Measurements from ENCODE around the gene C17orf113. TPM values are rescaled to one million over a fixed set of nuclear protein-coding genes. Genes with fewer than 3 reads are reported as not detected.

Gene C17orf113
- total and polyA plus RNA-seq, 2 of the 13 experiments (the other 11 are each of a cell fraction or from before 2014, with no cell fraction given): 0.87 to 1.1 TPM

DNA sequence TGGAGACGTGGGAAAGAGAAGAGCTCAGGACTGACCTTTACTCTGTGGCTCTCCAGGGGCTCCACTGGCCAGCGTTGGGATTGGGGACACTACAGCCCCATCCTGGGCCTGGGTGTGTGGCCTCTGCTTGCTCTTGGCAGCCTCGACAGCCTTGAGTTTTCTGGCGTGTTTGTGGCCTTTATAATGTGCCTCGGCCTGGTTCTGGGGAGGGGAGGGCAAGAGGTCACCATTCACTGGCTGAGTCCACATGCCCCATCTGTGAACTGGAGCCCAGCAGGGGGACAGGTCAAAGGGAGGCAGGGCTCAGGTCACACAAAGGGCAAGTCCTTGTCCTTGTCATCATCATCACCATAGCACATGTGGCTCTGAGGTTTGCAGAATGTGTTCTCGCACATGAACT is 18.8 kb downstream of the C17orf113 start (continued):
- TF ChIP-seq, protein P1, sequence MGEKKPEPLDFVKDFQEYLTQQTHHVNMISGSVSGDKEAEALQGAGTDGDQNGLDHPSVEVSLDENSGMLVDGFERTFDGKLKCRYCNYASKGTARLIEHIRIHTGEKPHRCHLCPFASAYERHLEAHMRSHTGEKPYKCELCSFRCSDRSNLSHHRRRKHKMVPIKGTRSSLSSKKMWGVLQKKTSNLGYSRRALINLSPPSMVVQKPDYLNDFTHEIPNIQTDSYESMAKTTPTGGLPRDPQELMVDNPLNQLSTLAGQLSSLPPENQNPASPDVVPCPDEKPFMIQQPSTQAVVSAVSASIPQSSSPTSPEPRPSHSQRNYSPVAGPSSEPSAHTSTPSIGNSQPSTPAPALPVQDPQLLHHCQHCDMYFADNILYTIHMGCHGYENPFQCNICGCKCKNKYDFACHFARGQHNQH (CRISPR knock-in tag; IDR thresholded peaks at IDR 0.05): no peak
- TF ChIP-seq, protein P2, sequence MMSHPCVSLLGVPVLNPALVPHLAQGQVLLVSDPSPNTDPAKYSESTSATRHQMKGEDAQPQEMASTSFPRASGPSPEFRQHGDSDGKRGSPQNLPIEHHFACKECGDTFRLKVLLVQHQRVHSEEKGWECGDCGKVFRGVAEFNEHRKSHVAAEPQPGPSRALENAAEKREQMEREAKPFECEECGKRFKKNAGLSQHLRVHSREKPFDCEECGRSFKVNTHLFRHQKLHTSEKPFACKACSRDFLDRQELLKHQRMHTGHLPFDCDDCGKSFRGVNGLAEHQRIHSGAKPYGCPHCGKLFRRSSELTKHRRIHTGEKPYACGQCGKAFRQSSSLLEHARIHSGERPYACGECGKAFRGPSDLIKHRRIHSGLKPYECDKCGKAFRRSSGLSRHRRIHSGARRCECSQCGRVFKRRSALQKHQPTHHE (CRISPR knock-in tag; IDR thresholded peaks at IDR 0.05; ENCODE audit: borderline replicate concordance): no peak
- TF ChIP-seq ZNF121 (CRISPR knock-in tag; IDR thresholded peaks at IDR 0.05) (no peak), PPARG (CRISPR knock-in tag; conservative IDR thresholded peaks at IDR 0.05) (no peak), THAP11 (CRISPR knock-in tag; IDR thresholded peaks at IDR 0.05) (no peak), ERF (CRISPR knock-in tag; IDR thresholded peaks at IDR 0.05) (no peak), NBN (conservative IDR thresholded peaks at IDR 0.05) (no peak), ZNF766 (CRISPR knock-in tag; IDR thresholded peaks at IDR 0.05; ENCODE audit: borderline replicate concordance) (no peak), MAFK (conservative IDR thresholded peaks at IDR 0.05 in 1 of 2, IDR thresholded peaks at IDR 0.05 in 1 of 2; ENCODE audit: low read length in 2 of 2) (no peak), ZNF432 (CRISPR knock-in tag; IDR thresholded peaks at IDR 0.05; ENCODE audit: borderline replicate concordance) (no peak), ZNF614 (CRISPR knock-in tag; IDR thresholded peaks at IDR 0.05; ENCODE audit: borderline replicate concordance) (no peak), SYNCRIP (IDR thresholded peaks at IDR 0.05; ENCODE audit: insufficient read depth, low read depth, low read length) (no peak), ONECUT2 (CRISPR knock-in tag; IDR thresholded peaks at IDR 0.05) (no peak), ZZZ3 (CRISPR knock-in tag; IDR thresholded peaks at IDR 0.05; ENCODE audit: borderline replicate concordance) (no peak)
- TF ChIP-seq, protein P3, sequence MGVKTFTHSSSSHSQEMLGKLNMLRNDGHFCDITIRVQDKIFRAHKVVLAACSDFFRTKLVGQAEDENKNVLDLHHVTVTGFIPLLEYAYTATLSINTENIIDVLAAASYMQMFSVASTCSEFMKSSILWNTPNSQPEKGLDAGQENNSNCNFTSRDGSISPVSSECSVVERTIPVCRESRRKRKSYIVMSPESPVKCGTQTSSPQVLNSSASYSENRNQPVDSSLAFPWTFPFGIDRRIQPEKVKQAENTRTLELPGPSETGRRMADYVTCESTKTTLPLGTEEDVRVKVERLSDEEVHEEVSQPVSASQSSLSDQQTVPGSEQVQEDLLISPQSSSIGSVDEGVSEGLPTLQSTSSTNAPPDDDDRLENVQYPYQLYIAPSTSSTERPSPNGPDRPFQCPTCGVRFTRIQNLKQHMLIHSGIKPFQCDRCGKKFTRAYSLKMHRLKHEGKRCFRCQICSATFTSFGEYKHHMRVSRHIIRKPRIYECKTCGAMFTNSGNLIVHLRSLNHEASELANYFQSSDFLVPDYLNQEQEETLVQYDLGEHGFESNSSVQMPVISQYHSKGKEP (CRISPR knock-in tag; IDR thresholded peaks at IDR 0.05): no peak
- TF ChIP-seq, protein P4, sequence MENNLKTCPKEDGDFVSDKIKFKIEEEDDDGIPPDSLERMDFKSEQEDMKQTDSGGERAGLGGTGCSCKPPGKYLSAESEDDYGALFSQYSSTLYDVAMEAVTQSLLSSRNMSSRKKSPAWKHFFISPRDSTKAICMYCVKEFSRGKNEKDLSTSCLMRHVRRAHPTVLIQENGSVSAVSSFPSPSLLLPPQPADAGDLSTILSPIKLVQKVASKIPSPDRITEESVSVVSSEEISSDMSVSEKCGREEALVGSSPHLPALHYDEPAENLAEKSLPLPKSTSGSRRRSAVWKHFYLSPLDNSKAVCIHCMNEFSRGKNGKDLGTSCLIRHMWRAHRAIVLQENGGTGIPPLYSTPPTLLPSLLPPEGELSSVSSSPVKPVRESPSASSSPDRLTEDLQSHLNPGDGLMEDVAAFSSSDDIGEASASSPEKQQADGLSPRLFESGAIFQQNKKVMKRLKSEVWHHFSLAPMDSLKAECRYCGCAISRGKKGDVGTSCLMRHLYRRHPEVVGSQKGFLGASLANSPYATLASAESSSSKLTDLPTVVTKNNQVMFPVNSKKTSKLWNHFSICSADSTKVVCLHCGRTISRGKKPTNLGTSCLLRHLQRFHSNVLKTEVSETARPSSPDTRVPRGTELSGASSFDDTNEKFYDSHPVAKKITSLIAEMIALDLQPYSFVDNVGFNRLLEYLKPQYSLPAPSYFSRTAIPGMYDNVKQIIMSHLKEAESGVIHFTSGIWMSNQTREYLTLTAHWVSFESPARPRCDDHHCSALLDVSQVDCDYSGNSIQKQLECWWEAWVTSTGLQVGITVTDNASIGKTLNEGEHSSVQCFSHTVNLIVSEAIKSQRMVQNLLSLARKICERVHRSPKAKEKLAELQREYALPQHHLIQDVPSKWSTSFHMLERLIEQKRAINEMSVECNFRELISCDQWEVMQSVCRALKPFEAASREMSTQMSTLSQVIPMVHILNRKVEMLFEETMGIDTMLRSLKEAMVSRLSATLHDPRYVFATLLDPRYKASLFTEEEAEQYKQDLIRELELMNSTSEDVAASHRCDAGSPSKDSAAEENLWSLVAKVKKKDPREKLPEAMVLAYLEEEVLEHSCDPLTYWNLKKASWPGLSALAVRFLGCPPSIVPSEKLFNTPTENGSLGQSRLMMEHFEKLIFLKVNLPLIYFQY (CRISPR knock-in tag; IDR thresholded peaks at IDR 0.05; ENCODE audit: borderline replicate concordance): no peak
- TF ChIP-seq, protein P5, sequence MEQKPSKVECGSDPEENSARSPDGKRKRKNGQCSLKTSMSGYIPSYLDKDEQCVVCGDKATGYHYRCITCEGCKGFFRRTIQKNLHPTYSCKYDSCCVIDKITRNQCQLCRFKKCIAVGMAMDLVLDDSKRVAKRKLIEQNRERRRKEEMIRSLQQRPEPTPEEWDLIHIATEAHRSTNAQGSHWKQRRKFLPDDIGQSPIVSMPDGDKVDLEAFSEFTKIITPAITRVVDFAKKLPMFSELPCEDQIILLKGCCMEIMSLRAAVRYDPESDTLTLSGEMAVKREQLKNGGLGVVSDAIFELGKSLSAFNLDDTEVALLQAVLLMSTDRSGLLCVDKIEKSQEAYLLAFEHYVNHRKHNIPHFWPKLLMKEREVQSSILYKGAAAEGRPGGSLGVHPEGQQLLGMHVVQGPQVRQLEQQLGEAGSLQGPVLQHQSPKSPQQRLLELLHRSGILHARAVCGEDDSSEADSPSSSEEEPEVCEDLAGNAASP (CRISPR knock-in tag; IDR thresholded peaks at IDR 0.05; ENCODE audit: borderline replicate concordance): peak; percentile 32; the same call in 1 of the 2 replicates
- TF ChIP-seq, protein P6, sequence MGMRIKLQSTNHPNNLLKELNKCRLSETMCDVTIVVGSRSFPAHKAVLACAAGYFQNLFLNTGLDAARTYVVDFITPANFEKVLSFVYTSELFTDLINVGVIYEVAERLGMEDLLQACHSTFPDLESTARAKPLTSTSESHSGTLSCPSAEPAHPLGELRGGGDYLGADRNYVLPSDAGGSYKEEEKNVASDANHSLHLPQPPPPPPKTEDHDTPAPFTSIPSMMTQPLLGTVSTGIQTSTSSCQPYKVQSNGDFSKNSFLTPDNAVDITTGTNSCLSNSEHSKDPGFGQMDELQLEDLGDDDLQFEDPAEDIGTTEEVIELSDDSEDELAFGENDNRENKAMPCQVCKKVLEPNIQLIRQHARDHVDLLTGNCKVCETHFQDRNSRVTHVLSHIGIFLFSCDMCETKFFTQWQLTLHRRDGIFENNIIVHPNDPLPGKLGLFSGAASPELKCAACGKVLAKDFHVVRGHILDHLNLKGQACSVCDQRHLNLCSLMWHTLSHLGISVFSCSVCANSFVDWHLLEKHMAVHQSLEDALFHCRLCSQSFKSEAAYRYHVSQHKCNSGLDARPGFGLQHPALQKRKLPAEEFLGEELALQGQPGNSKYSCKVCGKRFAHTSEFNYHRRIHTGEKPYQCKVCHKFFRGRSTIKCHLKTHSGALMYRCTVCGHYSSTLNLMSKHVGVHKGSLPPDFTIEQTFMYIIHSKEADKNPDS (CRISPR knock-in tag; IDR thresholded peaks at IDR 0.05): no peak

Data from HepG2 (cell line).